Measurements from ENCODE around the gene ERMP1. TPM values are rescaled to one million over a fixed set of nuclear protein-coding genes. Genes with fewer than 3 reads are reported as not detected.

Gene ERMP1
- polyA plus RNA-seq, 3 donors: 2.5 to 3.7 (median 3.6) TPM

DNA sequence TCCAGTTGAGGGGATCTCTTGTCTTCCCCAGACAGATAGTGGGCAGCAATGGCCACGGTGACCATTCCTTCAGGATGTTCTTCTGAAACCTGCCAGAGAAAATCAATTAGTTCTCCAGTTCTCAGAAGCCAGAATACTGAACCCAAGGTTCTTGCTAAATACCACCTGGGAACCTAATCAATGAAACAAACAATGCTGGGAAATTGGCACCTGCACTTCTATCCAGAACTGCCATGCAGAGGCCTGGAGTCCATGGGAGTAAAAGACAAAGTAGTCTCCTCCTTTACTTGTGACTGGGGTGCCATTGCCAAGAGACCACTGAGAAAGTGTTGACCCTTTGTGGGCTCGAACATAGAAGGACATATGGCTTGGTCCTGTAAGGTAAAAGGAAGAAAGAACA is 45.7 kb downstream of the ERMP1 start:
- Histone ChIP-seq H3K79me2 (ENCODE audit: insufficient read depth, low read length) (no peaks in the 10 kb centered on the region), H3K27me3 (ENCODE audit: control insufficient read depth in 2 of 2, insufficient read depth in 2 of 2, low read length in 2 of 2) (no peaks in the 10 kb centered on the region), H3K27ac (ENCODE audit: low read depth in 1 of 2, low read length in 2 of 2) (no peak overlapping the region), H3K9me3 (replicated peaks in 1 of 2; ENCODE audit: control insufficient read depth in 1 of 2, insufficient read depth in 1 of 2, low read length in 2 of 2) (no peaks in the 10 kb centered on the region), H3K4me2 (replicated peaks; ENCODE audit: extremely low read depth, low read length, poor library complexity, severe bottlenecking) (no peak overlapping the region), H3K4me3 (replicated peaks in 1 of 3; ENCODE audit: low read depth in 2 of 3, low read length in 3 of 3) (no peak overlapping the region), H3K4me1 (ENCODE audit: control insufficient read depth in 1 of 2, insufficient read depth in 2 of 2, low read length in 2 of 2) (no peaks in the 10 kb centered on the region), H2AFZ (ENCODE audit: insufficient read depth, low read depth, low read length, poor library complexity, severe bottlenecking) (no peak overlapping the region), H4K20me1 (ENCODE audit: insufficient read depth, low read length) (no peaks in the 10 kb centered on the region), H3K9ac (ENCODE audit: insufficient read depth, low read length, poor library complexity, severe bottlenecking) (no peak overlapping the region), H3K36me3 (replicated peaks in 1 of 2; ENCODE audit: control insufficient read depth in 1 of 2, insufficient read depth in 2 of 2, low read length in 2 of 2) (peaks cover 5 to 56% of the 10 kb centered on the region in 2 donors)
- Mint-ChIP-seq H3K27me3 (ENCODE audit: low read depth in 3 of 3) (no peaks in the 10 kb centered on the region), H3K4me1 (peaks cover 9% of the 10 kb centered on the region), H3K36me3 (peaks cover 54 to 59% of the 10 kb centered on the region in 2 donors), H3K9me3 (peaks cover 4 to 10% (median 8%) of the 10 kb centered on the region in 7 donors), H3K27ac (no peak overlapping the region), H3K4me3 (no peak overlapping the region)
- WGBS (ENCODE audit: insufficient coverage): no CpG with 5 or more reads among the region's 2 CpGs
- no peak for TF ChIP-seq CTCF (IDR thresholded peaks at IDR 0.05)
- intact Hi-C loops (cut with micrococcal nuclease): no loop called here
- DNase-seq: no peak

DNA sequence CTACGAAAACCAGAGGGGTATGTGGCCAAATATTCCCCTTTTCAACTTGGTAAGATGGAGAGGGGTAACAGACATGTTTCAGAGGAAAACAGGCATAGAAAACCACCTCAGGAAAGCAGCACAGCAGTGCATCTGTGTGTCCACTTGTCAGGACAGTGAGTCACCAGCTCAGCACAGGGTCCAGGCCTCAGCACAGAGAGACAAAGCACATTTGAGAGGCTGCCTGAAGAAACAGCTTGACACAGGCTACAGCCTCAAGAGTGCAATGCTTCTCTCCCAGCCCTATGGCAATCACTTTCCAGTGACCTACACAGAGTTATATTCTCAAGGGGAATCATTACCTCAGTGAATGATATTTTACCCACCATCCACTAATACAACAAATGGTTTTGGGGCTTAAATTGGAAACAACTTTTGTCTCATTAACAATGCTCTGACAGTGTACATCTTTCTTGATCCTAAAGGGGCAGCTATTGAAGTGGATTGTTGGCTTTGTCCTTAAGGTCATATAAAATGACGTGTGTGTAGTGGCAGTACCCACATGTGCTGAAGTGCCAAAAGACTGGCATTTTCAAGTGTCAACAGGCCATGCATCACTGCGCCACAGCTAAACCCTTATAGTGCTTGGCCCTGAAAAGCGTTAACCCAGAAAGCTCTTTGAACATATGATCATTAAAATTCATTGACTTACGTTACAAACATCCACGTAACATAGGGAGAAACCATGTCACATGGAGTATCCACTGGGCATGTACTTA is 46.4 kb downstream of the ERMP1 start:
- no peaks in the 10 kb centered on the region for H3K9me3 ChIP-seq (replicated peaks in 1 of 2; ENCODE audit: control insufficient read depth in 1 of 2, insufficient read depth in 1 of 2, low read length in 2 of 2)
- H3K4me1 Mint-ChIP-seq: peaks cover 9% of the 10 kb centered on the region

More for the DNA sequence above, 46.4 kb downstream of the ERMP1 start:
- H3K9ac ChIP-seq (ENCODE audit: insufficient read depth, low read length, poor library complexity, severe bottlenecking): no peak overlapping the region
- Mint-ChIP-seq H3K9me3 (peaks cover 5 to 14% (median 11%) of the 10 kb centered on the region in 7 donors), H3K4me3 (no peak overlapping the region), H3K27ac (peak overlapping the region in 1 of 7 donors; percentile 10), H3K27me3 (ENCODE audit: low read depth in 3 of 3) (no peaks in the 10 kb centered on the region), H3K36me3 (peaks cover 58 to 59% of the 10 kb centered on the region in 2 donors)
- H3K79me2 ChIP-seq (ENCODE audit: insufficient read depth, low read length): no peaks in the 10 kb centered on the region
- H3K4me3 ChIP-seq (replicated peaks in 1 of 3; ENCODE audit: low read depth in 2 of 3, low read length in 3 of 3): no peak overlapping the region
- WGBS (ENCODE audit: insufficient coverage): 96% methylated on average over 5 of the region's 6 CpGs
- no peak for TF ChIP-seq CTCF (IDR thresholded peaks at IDR 0.05)
- H2AFZ ChIP-seq (ENCODE audit: insufficient read depth, low read depth, low read length, poor library complexity, severe bottlenecking): no peak overlapping the region
- peak in 1 of 3 donors; percentile 4 for DNase-seq
- H3K4me1 ChIP-seq (ENCODE audit: control insufficient read depth in 1 of 2, insufficient read depth in 2 of 2, low read length in 2 of 2): no peaks in the 10 kb centered on the region
- H3K4me2 ChIP-seq (replicated peaks; ENCODE audit: extremely low read depth, low read length, poor library complexity, severe bottlenecking): no peak overlapping the region
- intact Hi-C loops (cut with micrococcal nuclease): no loop called here
- H3K27ac ChIP-seq (ENCODE audit: low read depth in 1 of 2, low read length in 2 of 2): no peak overlapping the region
- no peaks in the 10 kb centered on the region for H4K20me1 ChIP-seq (ENCODE audit: insufficient read depth, low read length)
- H3K27me3 ChIP-seq (ENCODE audit: control insufficient read depth in 2 of 2, insufficient read depth in 2 of 2, low read length in 2 of 2): no peaks in the 10 kb centered on the region
- H3K36me3 ChIP-seq (replicated peaks in 1 of 2; ENCODE audit: control insufficient read depth in 1 of 2, insufficient read depth in 2 of 2, low read length in 2 of 2): peaks cover 5 to 53% of the 10 kb centered on the region in 2 donors

Data from CD14-positive monocyte (primary cell).